ENCODE data around the gene MYL6.
"Not testable (repeated sequence)": the region's sequence is repeated elsewhere in the genome, so short reads cannot be mapped to it uniquely, and the experiment has no call there.

The MYL6 gene

DNA sequence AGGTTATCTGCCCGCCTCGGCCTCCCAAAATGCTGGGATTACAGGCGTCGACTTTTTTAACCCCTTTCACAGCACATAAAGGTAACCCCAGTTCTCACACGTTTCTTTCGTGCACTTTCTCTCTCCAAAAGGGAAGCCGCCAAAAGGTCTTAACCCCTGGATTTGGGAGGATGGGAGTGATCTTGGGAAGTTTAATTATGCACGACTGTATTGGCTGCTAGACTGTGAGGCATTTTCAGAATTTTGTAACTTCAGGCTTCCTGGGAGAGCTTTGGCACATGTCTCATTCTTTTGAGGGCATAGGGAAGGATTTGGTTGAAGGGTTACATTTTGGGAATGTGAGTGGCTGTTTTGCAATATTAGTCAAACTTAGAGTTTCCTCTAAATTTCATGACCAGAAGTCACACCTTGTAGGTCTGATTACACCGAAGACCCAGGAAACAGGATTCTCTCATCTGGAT, 32.6 kb downstream of the MYL6 start:
- no peak for DNase-seq

- DNase-seq = no peak
Observed at GRCh38 chr12:56192582-56192981, 34.4 kb downstream of the MYL6 start.

DNA sequence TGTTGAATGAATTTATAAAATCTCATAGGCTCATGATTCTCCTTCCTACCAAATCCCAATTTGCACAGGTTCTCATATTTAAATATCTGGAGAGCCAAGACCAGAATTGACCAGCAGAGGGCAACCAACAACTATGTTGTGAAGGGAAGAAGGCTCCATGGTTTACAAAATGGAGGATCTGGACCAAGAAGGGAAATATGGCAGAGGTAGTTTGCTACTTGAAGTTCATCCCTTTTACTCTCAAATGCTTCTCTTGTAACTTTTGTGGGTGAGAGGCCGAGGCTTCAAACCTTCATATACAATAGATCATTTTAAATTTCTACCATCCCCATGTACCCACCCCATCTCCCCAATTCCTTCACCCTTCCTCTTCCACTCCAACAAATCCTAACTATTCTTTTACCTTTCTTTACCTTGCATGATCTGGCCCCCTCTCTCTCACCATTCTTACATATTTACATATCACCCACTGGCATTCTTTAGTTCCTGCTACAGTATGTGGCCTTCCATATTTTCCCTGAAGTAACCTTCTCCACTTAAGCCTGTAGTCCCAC, 34.9 kb downstream of the MYL6 start:
- DNase-seq = peak; percentile 96

DNA sequence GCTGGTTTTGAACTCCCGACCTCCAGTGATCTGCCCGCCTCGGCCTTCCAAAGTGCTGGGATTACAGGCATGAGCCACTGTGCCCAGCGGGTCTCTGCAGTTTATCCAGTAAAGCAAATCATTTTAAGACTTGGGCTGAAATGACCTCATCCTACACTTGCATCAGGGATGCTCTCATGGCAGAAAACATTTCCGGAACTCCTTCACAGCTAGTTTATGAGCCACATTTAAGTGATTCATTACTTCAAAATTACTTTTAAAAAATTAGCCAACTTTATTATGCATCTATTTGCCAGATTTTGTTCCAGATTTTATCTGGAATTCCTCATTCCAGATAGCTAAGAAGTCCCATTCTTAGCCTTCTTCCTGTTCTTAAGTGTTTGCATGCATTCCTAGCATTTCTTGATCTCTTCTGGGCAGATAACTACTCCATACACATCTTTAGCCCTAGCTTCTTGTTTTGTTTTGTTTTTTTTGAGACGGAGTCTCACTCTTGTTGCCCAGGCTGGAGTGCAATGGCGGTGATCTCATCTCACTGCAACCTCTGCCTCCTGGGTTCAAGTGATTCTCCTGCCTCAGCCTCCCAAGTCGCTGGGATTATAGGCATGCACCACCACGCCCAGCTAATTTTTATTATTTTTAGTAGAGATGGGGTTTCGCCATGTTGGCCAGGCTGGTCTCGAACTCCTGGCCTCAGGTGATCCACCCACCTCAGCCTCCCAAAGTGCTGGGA, 38.8 kb downstream of the MYL6 start:
- DNase-seq = not testable (repeated sequence)

- no peak for DNase-seq
Observed at GRCh38 chr12:56197921-56198635, 39.9 kb downstream of the MYL6 start.

DNA sequence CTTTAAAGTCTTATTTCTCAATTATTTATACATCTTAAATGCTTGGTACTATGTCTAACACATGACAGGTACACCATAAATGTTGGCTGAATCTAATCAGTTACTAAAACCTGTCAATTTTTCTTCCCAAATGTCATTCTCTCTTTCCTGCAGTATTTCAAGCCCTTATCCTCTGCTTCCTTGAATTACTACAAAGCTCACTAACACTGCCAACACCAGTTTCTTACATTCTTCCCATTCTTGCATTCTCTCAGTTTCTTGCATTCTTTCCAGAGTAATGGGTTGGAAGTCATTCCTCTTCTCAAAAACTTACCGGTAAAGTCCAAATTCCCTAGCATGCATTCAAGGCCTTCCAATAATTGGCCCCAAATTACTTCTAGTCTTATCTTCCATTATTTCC, 40.7 kb downstream of the MYL6 start:
- DNase-seq = no peak

DNA sequence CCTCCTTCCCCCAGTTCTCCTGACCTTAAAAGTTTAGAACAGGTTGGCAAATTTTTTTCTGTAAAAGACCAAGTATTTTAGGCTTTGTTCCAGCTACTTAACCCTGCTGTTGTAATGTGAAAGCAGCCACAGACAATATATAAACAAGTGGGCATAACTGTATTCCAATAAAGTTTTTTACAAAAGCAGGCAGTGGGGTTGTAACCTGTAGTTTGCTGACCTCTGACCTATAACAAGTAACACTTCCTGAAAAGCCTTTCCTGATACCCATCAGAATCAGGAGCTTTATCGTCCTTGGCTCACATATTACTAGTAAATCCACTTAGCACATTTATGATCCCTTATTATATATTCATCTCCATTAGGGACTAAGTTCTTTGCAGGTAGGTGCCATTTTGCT, 44.2 kb downstream of the MYL6 start:
- DNase-seq = no peak

GRCh38 chr12:56202838-56203237, 44.7 kb downstream of the MYL6 start:
- no peak for DNase-seq

DNA sequence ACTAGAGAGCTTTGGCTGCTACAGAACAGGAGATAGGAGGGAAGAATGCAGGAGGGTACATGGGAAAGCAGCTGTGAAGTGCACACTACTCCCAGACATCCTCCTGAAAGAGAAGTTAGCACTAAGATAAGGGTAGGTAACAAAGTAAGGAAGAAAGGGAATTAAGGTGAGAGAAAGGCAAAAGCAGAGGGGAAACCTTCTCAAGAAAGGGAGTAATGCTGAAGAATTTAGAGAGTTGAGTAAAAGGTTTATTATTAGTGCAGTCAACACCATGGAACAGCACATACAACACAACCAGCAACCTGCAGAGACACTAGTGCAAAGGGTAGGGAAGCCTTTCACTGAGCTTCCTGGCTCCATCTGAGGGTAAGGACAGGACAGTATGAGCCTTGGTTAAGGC, 46.1 kb downstream of the MYL6 start:
- DNase-seq = no peak

DNA sequence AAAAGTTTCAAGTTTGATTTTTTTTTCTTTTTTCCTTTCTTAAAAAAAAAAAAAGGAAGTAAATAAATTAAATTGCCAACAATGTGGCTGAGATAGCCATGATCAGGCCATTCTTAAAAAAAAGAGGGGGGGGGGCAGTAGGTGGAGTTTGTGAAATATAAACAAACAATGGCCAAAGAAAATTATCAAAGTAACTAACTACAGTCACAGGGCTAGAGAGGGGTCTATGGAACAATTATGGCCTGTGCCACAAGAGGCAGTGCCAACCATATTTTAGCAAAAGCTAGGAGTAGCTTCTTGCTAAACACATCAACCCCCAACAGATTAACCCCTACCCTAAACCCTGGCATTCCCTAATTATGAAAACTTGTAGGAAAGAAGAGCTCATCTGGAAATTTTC, 47.3 kb downstream of the MYL6 start:
- peak; percentile 79 for DNase-seq

GRCh38 chr12:56206452-56207166, 48.5 kb downstream of the MYL6 start:
- peak; percentile 76 for DNase-seq

DNA sequence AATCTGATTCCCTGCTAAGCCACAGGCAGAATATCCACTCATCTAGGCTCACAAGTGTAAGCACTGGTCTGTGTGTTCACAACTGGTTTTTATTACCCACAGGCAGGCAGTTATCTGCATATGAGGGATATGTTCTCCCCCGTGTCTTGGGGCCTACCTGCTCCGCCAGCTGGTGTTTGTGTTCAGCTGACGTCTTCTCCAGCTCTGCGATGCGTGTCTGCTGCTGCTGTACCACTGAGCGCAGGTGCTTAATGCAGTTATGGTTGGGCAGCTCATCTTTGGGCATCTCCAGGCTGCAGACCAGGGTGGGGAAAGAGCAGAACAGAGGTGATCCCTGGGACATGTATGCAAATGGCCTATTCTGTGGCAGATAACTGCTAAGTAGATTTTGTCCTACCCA, 49.8 kb downstream of the MYL6 start:
- no peak for DNase-seq

Measured in hematopoietic multipotent progenitor cell treated with erythropoietin and hydrocortisone succinate and interleukin-3 and kit ligand, for 4 days (in vitro differentiated cells).